K562 (cell line): ENCODE data around the gene FBLN2. TPM values are rescaled to one million over a fixed set of nuclear protein-coding genes. Genes with fewer than 3 reads are reported as not detected.

Source experiments
- BCL6 ChIP-seq: fragments of 250-450 bp; sonication (Bioruptor Pico); IDR thresholded peaks from 2 replicates; pipeline ENCODE4 v1.4.0; 2020
- BCOR ChIP-seq: fragments of 450-650 bp; IDR thresholded peaks from 2 replicates; pipeline ENCODE4 v1.6.1; 2016
- CBFB ChIP-seq: sonication (generic); formaldehyde crosslinking; IDR thresholded peaks from 2 replicates; pipeline ENCODE4 v1.4.0; 2020; ENCODE audit warnings: mild to moderate bottlenecking, missing genetic modification reagents
- CC2D1A ChIP-seq: fragments of 450-650 bp; IDR thresholded peaks from 2 replicates; pipeline ENCODE4 v1.6.1; 2017; ENCODE audit warnings: mild to moderate bottlenecking
- GABPB1 ChIP-seq: sonication (generic); formaldehyde crosslinking; IDR thresholded peaks from 2 replicates; pipeline ENCODE4 v1.8.0; 2022; ENCODE audit warnings: mild to moderate bottlenecking, missing genetic modification reagents
- GTF2F1 ChIP-seq: IDR thresholded peaks from 2 replicates; pipeline ENCODE4 v1.6.1; 2011; ENCODE audit warnings: low read depth, low read length, improper control_type of control experiment
- NRF1 ChIP-seq, 2 experiments: fragments of 450-650 bp; IDR thresholded peaks in 1 of 2; conservative IDR thresholded peaks in 1 of 2; 2 replicates each; pipeline ENCODE4 v1.6.1; 2014; ENCODE audit warnings: mild to moderate bottlenecking in 2 of 2
- POLR2H ChIP-seq: IDR thresholded peaks from 2 replicates; pipeline ENCODE4 v1.6.1; 2016; ENCODE audit warnings: missing genetic modification characterization, low read depth, mild to moderate bottlenecking, control low read depth, missing compliant biosample characterization, moderate library complexity
- SLC30A9 ChIP-seq: fragments of 250-450 bp; sonication (Bioruptor Pico); IDR thresholded peaks from 2 replicates; pipeline ENCODE4 v1.8.0; 2022; ENCODE audit warnings: mild to moderate bottlenecking, moderate library complexity
- SMARCC2 ChIP-seq: fragments of 450-650 bp; IDR thresholded peaks from 2 replicates; pipeline ENCODE4 v1.6.1; 2017; ENCODE audit warnings: antibody characterized with exemption, moderate library complexity, mild to moderate bottlenecking, low read depth
- TAF15 ChIP-seq: fragments of 200-400 bp; formaldehyde crosslinking; IDR thresholded peaks from 2 replicates; pipeline ENCODE4 v1.6.1; 2017; ENCODE audit warnings: mild to moderate bottlenecking, low read depth, low read length, moderate library complexity
- WHSC1 ChIP-seq: IDR thresholded peaks from one replicate; pipeline ENCODE4 v1.6.1; 2012; ENCODE audit warnings: low read length, control low read depth, inconsistent platforms
- ZNF717 ChIP-seq: fragments of 250-450 bp; sonication (Bioruptor Pico); IDR thresholded peaks from 2 replicates; pipeline ENCODE4 v1.5.0; 2021
- polyA plus RNA-seq, 8 experiments: library from polyadenylated mRNA; depleted of rRNA in 4 of 8; stranded (reverse) in 5 of 8; unstranded in 3 of 8; fragments of >200 nt; fragmentation: Nextera tagmentation in 2 of 8; fragmentation: Illumina TruSeq in 1 of 8; extraction: Ambion mirVana in 2 of 8; extraction: Trizol in 1 of 8; gene quantifications; 2 replicates each; pipeline versions ENCODE4 v1.2.1 to v1.2.3, GENCODE V29; 2011 to 2014; ENCODE audit warnings: inconsistent platforms in 1 of 8, missing spikeins in 1 of 8
- total RNA-seq, 7 experiments: library from RNA; depleted of rRNA in 6 of 7; stranded (reverse); fragments of >200 nt in 6 of 7; fragmentation: Illumina TruSeq in 2 of 7; extraction: Trizol in 2 of 7; gene quantifications; 2 replicates each; pipeline versions ENCODE4 v1.2.1 to v1.2.3, GENCODE V29; 2011 to 2021; ENCODE audit warnings: low replicate concordance in 1 of 7
- TF ChIP-seq, protein P1 (sequence below), 2 experiments: fragments of 450-650 bp; IDR thresholded peaks; 2 replicates each; pipeline ENCODE4 v1.6.1; 2016; ENCODE audit warnings: mild to moderate bottlenecking in 2 of 2, borderline replicate concordance in 1 of 2, low read depth in 1 of 2, moderate library complexity in 1 of 2
- TF ChIP-seq, protein P2 (sequence below): fragments of 250-450 bp; sonication (Bioruptor Pico); IDR thresholded peaks from 2 replicates; pipeline ENCODE4 v1.9.0; 2021; ENCODE audit warnings: mild to moderate bottlenecking
- TF ChIP-seq, protein P3 (sequence below): sonication (generic); formaldehyde crosslinking; IDR thresholded peaks from 2 replicates; pipeline ENCODE4 v1.8.1; 2023; ENCODE audit warnings: mild to moderate bottlenecking, missing genetic modification reagents
- TF ChIP-seq, protein P4 (sequence below), 2 experiments: fragments of 450-650 bp; IDR thresholded peaks; 2 replicates each; pipeline ENCODE4 v1.6.1; 2016

The FBLN2 gene
- total and polyA plus RNA-seq, 9 of the 15 experiments (the other 6 are each of a cell fraction or from before 2014, with no cell fraction given): 0.03 to 0.10 (median 0.04) TPM; not detected in 6

DNA sequence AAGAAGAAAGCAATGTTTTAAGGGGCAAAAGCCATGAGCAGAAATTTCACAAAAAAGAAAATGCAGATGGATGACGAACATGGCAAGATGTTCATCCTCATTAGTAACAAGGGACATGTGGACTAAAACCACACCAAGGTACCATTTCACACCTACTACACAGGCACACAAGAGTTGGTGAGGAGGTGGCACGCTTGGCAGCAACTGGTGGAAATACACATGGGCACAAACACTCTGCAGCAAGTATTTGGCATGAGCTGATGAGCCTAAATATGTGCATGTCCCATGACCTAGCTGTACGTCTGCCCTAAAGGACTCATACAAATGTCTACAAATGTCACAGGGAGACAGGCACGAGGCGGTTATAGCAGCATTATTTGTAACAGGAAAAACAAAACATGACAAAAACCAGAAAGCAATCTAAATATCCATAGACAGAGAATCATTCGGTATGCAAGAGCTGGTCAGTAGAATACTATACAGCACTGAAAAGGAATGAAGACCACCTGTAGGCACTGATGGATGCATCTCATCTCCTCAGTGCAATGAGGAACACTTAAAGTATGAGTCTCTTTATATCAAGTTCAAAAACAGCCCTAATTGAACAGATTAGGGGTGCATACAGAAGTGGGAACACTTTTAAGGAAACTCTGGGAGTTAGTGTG, 11.5 kb upstream of the FBLN2 start (continued):
- TF ChIP-seq, protein P1, sequence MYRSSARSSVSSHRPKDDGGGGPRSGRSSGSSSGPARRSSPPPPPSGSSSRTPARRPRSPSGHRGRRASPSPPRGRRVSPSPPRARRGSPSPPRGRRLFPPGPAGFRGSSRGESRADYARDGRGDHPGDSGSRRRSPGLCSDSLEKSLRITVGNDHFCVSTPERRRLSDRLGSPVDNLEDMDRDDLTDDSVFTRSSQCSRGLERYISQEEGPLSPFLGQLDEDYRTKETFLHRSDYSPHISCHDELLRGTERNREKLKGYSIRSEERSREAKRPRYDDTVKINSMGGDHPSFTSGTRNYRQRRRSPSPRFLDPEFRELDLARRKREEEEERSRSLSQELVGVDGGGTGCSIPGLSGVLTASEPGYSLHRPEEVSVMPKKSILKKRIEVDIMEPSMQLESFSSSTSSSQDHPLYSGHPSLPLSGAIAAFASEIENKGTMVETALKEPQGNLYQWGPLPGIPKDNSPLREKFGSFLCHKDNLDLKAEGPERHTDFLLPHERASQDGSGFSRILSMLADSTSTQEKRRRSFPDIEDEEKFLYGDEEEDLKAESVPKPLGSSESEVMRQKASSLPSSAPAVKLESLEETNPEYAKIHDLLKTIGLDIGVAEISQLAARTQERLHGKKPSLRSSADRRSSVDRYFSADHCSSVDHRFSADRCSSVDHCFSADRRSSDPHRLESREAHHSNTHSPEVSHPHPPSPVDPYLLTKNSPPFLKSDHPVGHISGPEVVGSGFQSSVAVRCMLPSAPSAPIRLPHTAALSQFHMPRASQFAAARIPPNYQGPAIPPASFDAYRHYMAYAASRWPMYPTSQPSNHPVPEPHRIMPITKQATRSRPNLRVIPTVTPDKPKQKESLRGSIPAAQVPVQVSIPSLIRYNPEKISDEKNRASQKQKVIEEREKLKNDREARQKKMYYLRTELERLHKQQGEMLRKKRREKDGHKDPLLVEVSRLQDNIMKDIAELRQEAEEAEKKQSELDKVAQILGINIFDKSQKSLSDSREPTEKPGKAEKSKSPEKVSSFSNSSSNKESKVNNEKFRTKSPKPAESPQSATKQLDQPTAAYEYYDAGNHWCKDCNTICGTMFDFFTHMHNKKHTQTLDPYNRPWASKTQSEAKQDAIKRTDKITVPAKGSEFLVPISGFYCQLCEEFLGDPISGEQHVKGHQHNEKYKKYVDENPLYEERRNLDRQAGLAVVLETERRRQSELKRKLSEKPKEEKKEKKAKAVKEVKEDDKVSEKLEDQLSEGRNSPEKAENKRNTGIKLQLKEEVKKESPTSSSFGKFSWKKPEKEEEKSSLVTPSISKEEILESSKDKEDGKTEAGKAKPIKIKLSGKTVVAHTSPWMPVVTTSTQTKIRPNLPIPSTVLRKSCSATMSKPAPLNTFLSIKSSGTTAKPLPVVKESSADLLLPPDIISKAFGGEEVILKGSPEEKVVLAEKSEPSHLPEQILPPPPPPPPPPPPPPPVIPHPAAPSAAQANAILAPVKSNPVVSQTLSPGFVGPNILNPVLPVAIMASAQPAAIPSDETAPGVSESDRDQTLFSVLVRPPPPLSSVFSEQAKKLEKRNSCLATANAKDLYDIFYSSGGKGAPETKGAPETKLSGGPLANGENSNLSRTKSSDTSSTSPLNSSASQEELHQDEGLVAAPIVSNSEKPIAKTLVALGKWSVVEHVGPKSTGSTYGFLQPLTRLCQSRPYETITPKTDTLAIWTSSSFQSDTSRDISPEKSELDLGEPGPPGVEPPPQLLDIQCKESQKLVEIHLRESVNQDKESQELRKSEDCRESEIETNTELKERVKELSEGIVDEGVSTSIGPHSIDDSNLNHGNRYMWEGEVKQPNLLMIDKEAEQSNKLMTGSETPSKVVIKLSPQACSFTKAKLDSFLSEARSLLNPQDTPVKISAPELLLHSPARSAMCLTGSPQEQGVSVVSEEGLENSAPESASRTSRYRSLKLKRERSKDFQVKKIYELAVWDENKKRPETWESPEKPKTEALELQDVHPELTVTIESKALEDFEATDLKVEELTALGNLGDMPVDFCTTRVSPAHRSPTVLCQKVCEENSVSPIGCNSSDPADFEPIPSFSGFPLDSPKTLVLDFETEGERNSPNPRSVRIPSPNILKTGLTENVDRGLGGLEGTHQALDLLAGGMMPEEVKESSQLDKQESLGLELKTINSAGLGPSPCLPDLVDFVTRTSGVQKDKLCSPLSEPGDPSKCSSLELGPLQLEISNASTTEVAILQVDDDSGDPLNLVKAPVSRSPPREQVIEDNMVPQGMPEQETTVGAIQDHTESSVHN (IDR thresholded peaks at IDR 0.05; ENCODE audit: borderline replicate concordance in 1 of 2, low read depth in 1 of 2): no peak
- no peak for TF ChIP-seq CC2D1A
- TF ChIP-seq BCOR: peak; percentile 48; the same call in 1 of the 2 replicates
- no peak for TF ChIP-seq NRF1 (conservative IDR thresholded peaks at IDR 0.05 in 1 of 2, IDR thresholded peaks at IDR 0.05 in 1 of 2)
- TF ChIP-seq, protein P2, sequence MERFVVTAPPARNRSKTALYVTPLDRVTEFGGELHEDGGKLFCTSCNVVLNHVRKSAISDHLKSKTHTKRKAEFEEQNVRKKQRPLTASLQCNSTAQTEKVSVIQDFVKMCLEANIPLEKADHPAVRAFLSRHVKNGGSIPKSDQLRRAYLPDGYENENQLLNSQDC (CRISPR knock-in tag): no peak
- TF ChIP-seq ZNF717 (CRISPR knock-in tag): no peak
- no peak for TF ChIP-seq TAF15
- TF ChIP-seq GABPB1 (CRISPR knock-in tag): no peak
- TF ChIP-seq WHSC1: no peak
- TF ChIP-seq SLC30A9 (CRISPR knock-in tag): no peak
- TF ChIP-seq, protein P3, sequence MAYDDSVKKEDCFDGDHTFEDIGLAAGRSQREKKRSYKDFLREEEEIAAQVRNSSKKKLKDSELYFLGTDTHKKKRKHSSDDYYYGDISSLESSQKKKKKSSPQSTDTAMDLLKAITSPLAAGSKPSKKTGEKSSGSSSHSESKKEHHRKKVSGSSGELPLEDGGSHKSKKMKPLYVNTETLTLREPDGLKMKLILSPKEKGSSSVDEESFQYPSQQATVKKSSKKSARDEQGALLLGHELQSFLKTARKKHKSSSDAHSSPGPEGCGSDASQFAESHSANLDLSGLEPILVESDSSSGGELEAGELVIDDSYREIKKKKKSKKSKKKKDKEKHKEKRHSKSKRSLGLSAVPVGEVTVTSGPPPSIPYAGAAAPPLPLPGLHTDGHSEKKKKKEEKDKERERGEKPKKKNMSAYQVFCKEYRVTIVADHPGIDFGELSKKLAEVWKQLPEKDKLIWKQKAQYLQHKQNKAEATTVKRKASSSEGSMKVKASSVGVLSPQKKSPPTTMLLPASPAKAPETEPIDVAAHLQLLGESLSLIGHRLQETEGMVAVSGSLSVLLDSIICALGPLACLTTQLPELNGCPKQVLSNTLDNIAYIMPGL (CRISPR knock-in tag): no peak
- TF ChIP-seq BCL6 (CRISPR knock-in tag): no peak
- no peak for TF ChIP-seq GTF2F1
- no peak for TF ChIP-seq POLR2H (tag)
- no peak for TF ChIP-seq SMARCC2
- TF ChIP-seq, protein P4, sequence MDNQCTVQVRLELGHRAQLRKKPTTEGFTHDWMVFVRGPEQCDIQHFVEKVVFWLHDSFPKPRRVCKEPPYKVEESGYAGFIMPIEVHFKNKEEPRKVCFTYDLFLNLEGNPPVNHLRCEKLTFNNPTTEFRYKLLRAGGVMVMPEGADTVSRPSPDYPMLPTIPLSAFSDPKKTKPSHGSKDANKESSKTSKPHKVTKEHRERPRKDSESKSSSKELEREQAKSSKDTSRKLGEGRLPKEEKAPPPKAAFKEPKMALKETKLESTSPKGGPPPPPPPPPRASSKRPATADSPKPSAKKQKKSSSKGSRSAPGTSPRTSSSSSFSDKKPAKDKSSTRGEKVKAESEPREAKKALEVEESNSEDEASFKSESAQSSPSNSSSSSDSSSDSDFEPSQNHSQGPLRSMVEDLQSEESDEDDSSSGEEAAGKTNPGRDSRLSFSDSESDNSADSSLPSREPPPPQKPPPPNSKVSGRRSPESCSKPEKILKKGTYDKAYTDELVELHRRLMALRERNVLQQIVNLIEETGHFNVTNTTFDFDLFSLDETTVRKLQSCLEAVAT (IDR thresholded peaks at IDR 0.05): no peak
- TF ChIP-seq CBFB (CRISPR knock-in tag): no peak
